ENCODE measurements around the gene HTR7. TPM values are rescaled to one million over a fixed set of nuclear protein-coding genes. Genes with fewer than 3 reads are reported as not detected.
"Not testable (repeated sequence)": the region's sequence is repeated elsewhere in the genome, so short reads cannot be mapped to it uniquely, and the experiment has no call there.

The HTR7 gene
- total RNA-seq, 2 donors from 2014 or later = 5.4 to 9.9 TPM

DNA sequence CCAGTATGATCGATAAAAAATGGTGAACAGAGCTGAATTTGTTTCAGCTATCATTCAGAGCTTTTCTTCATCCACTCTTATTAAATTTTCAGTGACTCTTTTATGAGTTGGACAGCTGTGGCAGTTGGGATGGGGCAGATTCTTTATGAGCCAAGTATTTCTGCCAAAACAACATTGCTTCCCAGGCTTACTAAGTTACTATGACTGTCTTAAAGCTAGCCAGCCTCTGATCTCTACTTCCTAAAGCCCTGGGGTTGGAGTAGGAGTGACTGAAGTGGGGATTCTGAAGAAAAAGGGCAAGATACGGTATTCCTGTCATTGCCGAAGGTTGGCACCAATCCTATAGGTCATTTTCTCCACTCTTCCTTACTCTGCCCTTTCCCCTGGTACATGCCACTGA, 26.6 kb upstream of the HTR7 start:
- ATAC-seq (ENCODE audit: insufficient number of reproducible peaks, low FRiP score, low read depth) = no peak
- DNase-seq (ENCODE audit: low spot score) = no peak
- TF ChIP-seq, protein P1, sequence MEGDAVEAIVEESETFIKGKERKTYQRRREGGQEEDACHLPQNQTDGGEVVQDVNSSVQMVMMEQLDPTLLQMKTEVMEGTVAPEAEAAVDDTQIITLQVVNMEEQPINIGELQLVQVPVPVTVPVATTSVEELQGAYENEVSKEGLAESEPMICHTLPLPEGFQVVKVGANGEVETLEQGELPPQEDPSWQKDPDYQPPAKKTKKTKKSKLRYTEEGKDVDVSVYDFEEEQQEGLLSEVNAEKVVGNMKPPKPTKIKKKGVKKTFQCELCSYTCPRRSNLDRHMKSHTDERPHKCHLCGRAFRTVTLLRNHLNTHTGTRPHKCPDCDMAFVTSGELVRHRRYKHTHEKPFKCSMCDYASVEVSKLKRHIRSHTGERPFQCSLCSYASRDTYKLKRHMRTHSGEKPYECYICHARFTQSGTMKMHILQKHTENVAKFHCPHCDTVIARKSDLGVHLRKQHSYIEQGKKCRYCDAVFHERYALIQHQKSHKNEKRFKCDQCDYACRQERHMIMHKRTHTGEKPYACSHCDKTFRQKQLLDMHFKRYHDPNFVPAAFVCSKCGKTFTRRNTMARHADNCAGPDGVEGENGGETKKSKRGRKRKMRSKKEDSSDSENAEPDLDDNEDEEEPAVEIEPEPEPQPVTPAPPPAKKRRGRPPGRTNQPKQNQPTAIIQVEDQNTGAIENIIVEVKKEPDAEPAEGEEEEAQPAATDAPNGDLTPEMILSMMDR (IDR thresholded peaks at IDR 0.05) = no peak
- no peaks in the 10 kb centered on the region for H3K9me3 ChIP-seq
- H3K4me3 ChIP-seq = no peak overlapping the region
- no peaks in the 10 kb centered on the region for H3K4me1 ChIP-seq (ENCODE audit: control insufficient read depth in 1 of 2, low read depth in 2 of 2)
- no peaks in the 10 kb centered on the region for H3K27me3 ChIP-seq (replicated peaks; ENCODE audit: insufficient read depth)
- H3K27ac ChIP-seq = no peak overlapping the region
- peaks cover 20% of the 10 kb centered on the region for H3K36me3 ChIP-seq

DNA sequence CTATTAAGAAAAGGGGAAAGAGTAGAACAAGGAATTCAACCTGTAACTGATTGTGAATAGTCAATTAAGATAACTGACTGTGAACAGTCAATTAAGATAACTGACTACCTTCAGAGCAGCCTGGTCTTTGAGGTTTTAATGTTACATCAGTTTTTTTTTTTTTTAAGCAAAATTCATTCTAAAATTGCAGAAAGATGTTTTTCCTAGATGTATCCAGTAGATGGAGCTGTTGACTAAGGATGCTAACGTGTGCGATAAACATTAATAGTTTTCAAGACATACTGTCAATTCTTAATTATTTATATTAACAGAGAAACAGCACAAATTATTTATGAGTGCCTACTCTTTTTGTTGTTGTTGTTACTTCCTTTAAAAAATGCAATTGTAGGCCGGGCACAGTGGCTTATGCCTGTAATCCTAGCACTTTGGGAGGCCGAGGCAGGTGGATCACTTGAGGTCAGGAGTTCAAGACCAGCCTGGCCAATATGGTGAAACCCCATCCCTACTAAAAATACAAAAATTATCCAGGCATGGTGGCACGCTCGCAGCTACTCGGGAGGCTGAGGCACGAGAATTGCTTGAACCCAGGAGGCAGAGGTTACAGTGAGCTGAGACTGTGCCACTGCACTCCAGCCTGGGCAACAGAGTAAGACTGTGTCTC, 22.4 kb upstream of the HTR7 start:
- not testable (repeated sequence) for H3K27ac ChIP-seq; H3K4me3 ChIP-seq; H3K4me1 ChIP-seq (ENCODE audit: control insufficient read depth in 1 of 2, low read depth in 2 of 2); H3K27me3 ChIP-seq (replicated peaks; ENCODE audit: insufficient read depth); DNase-seq (ENCODE audit: low spot score); H3K9me3 ChIP-seq; ATAC-seq (ENCODE audit: insufficient number of reproducible peaks, low FRiP score, low read depth)
- H3K36me3 ChIP-seq = peaks cover 34% of the 10 kb centered on the region
- TF ChIP-seq, protein P1 (IDR thresholded peaks at IDR 0.05) = peak; percentile 63

DNA sequence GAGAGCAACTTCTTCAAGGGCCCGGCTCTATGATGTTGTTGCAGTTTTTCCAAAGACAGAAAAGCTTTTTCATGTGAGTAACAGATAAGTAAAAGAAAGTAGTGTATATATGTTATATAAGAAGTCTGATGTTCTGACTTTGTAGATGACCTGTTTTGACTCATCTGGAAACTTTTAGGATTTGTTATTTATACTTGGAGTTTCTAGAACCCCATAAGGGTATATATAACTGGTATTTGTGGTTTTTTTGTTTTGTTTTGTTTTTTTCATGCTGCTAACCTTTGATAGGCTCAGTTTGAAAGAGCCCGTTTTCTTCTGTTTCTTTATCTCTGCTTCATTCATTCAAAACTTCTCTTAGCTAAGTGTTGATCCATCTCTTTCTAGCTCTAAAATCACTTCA, 21.2 kb upstream of the HTR7 start:
- ATAC-seq (ENCODE audit: insufficient number of reproducible peaks, low FRiP score, low read depth) (no peak), DNase-seq (ENCODE audit: low spot score) (no peak)
- Histone ChIP-seq H3K27ac (no peak overlapping the region), H3K9me3 (no peaks in the 10 kb centered on the region), H3K27me3 (replicated peaks; ENCODE audit: insufficient read depth) (no peaks in the 10 kb centered on the region), H3K36me3 (peaks cover 34% of the 10 kb centered on the region), H3K4me3 (no peak overlapping the region), H3K4me1 (ENCODE audit: control insufficient read depth in 1 of 2, low read depth in 2 of 2) (no peaks in the 10 kb centered on the region)
- TF ChIP-seq, protein P1 (IDR thresholded peaks at IDR 0.05) = no peak

DNA sequence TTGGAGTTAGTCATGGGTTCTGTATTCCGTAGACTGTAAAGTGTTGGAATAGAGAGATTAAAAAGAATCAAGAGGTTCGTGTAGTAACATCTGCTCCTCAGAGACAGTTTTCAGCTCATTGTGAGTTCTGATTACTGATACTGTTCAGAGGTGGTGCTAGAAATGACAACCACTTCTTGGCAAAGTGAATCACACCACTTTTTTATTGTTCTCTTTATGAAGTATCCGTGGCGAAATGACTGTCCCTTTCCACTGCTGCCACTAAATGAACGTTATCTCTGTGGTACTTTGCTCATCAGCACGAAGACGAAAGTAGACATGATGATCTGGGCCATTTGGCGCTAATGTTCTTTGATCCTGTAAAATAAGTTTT, 14.8 kb upstream of the HTR7 start:
- H3K36me3 ChIP-seq = peaks cover 13% of the 10 kb centered on the region
- DNase-seq (ENCODE audit: low spot score) (no peak), ATAC-seq (ENCODE audit: insufficient number of reproducible peaks, low FRiP score, low read depth) (no peak)
- no peak overlapping the region for H3K27ac ChIP-seq
- no peaks in the 10 kb centered on the region for H3K27me3 ChIP-seq (replicated peaks; ENCODE audit: insufficient read depth)
- H3K4me1 ChIP-seq (ENCODE audit: control insufficient read depth in 1 of 2, low read depth in 2 of 2) = peaks cover 8 to 12% of the 10 kb centered on the region in 2 donors
- peak overlapping the region; percentile 82 for H3K4me3 ChIP-seq
- TF ChIP-seq, protein P1 (IDR thresholded peaks at IDR 0.05) = no peak
- no peaks in the 10 kb centered on the region for H3K9me3 ChIP-seq

DNA sequence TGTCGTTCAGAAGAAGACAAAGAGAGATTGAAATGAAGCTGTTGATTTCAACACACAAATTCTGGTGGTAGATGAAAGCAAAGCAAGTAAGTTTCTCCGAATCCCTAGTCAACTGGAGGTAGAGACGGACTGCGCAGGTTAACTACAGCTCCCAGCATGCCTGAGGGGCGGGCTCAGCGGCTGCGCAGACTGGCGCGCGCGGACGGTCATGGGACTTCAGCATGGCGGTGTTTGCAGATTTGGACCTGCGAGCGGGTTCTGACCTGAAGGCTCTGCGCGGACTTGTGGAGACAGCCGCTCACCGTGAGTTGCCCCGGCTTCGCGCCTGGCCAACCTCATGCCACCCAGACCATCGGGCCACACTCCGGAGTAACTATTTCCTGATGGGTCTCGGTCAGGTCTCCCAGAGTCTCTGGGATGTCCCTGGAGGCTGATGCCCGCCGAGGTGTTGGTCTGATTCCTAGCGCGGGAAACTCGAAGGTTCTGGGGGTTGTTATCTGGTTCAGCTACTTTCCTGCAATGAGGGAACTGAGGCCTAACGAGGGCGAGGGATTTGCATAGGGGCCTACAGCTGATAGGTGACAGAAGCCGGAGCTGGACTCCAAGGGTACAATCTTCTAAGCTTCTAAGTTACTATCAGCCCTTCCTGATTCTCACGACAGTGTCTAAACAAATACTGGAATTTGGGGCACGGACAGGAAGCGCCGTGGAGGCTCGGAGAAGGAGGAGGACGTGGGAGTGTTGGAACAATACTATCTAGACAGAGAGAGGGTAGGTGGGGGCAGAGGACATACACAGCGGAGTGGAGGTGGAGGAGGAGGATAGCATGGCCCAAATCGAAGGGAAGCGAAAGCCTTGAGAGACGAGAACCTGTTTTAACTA, 14.2 kb upstream of the HTR7 start, which contains the start of gene RPP30:
Gene RPP30, plus strand, starts transcription at position 209 of the 882 bp plus-strand sequence. Its CDS starts 13 bp downstream, at position 222.
- peak; percentile 89 for ATAC-seq (ENCODE audit: insufficient number of reproducible peaks, low FRiP score, low read depth)
- TF ChIP-seq, protein P1 (IDR thresholded peaks at IDR 0.05) = no peak

More for the DNA sequence above, 14.2 kb upstream of the HTR7 start, which contains the start of gene RPP30:
- Histone ChIP-seq H3K27ac (peak within 1 kb of the TSS; percentile 15 to 33), H3K4me1 (ENCODE audit: control insufficient read depth in 1 of 2, low read depth in 2 of 2) (peaks cover 8 to 12% of the 10 kb centered on the region in 2 donors), H3K27me3 (replicated peaks; ENCODE audit: insufficient read depth) (no peaks in the 10 kb centered on the region), H3K36me3 (peaks cover 9% of the 10 kb centered on the region), H3K9me3 (no peaks in the 10 kb centered on the region), H3K4me3 (peak within 1 kb of the TSS; percentile 82)
- DNase-seq (ENCODE audit: low spot score) = peak; percentile 47
